GM10266 (cell line): ENCODE measurements around the gene TANGO2.

Experiments used
- DNase-seq: peaks from one replicate; pipeline ENCODE4 v3.0.0; 2012; ENCODE audit errors: extremely low spot score
- CTCF ChIP-seq: IDR thresholded peaks from 2 replicates; pipeline ENCODE4 v1.5.1; 2012; ENCODE audit warnings: mild to moderate bottlenecking, low read depth; ENCODE audit not compliant: control insufficient read depth, insufficient read depth; ENCODE audit errors: missing control alignments

TANGO2 gene

DNA sequence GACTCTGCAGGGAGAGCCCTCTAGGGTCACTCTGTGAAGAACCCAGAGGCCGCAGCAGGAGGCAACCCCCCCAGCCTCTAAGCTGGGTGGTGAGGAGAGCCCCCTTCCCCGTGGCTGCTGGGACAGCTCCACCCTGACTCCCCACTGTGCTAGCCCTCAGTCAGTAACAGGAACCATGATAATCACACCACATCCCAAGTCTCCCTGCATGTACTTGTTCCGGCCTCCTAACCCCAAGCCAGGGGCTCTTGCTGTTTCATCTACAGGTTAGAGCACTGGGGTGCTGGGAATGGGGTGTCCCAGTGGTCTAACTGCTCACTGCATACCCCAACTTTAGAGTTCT lies 31.2 kb upstream of the TANGO2 start:
- DNase-seq: no peak
- no peak for TF ChIP-seq CTCF

GRCh38 chr22:19990188-19990587 lies 30.7 kb upstream of the TANGO2 start:
- no peak for DNase-seq
- TF ChIP-seq CTCF: no peak

DNA sequence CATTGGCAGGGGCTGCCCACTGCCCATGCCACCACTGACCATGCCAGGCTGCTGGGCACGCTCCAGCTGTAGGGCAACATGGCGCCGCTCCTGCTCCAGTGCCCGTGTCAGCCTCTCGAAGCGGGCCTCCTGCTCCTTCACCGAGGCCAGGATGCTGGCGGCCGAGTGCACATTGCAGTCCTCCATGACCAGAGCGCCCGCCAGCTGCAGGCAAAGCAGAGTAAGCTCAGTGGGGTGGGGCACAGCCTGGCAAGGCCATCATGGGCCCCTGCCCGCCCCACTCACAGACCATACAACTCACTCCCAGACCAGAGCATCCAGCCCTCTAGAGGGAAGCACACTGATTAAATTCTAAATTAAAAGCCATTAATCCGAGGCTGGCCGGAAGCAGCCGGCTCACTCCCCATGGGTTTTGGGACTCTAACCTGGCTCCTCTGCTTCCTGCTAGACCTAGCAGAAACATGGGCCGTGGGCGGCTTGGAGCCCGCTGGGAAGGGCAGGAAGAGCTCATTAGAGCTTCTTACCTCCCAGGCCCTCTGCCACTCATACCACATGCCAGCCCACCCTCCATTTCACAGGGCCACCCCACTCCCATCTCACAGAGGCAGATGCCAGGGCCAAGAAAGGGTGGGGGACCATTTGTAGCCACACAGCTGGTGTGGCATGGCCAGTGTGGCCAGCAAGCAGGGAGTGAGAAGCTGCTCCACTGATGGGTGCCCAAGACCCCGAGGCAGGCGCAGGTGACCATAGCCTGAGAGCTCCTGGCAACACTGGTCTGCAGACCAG lies 30.1 kb upstream of the TANGO2 start:
- no peak for DNase-seq
- no peak for TF ChIP-seq CTCF

GRCh38 chr22:19991395-19991644 lies 29.6 kb upstream of the TANGO2 start:
- no peak for DNase-seq
- no peak for TF ChIP-seq CTCF

DNA sequence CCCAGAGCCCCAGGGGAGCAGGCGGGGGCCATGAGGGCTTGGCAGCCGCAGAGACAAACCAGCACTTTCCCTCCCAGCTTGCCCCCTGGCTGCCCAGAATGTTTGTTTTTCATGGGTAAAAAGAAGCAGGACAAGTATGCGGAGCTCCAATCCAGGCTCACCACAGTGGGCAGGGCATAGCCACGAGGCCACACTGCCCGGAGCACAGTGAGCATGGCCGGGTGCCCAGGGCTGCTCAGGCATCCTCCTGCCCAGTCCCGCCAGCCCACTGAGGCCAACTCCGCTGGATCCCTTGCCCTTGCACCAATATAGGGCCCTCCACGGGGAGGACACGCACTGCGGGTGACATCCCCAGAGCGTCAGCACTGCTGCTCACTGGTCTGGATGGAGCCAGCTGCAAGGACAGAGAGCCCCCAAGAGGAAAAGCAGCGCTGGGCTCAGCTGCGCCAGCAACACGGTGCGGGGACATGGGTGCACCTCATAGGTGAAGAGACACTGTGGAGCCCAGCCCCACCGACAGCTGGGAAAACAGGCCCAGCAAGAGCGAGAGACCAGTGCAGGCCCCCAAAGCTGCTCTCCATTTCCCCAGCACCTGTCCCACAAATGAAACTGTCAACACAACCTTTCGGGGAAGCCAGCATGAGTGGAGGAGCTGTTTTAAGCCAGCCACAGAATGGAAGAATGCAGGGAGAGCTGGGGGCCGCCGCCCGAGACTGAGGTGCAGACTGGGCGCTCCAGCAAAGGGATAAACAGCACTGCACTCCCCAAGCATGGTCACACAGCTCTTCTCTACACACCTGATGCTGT lies 29.1 kb upstream of the TANGO2 start:
- TF ChIP-seq CTCF: no peak
- no peak for DNase-seq

GRCh38 chr22:19992481-19992911 lies 28.4 kb upstream of the TANGO2 start:
- no peak for TF ChIP-seq CTCF
- DNase-seq: no peak

DNA sequence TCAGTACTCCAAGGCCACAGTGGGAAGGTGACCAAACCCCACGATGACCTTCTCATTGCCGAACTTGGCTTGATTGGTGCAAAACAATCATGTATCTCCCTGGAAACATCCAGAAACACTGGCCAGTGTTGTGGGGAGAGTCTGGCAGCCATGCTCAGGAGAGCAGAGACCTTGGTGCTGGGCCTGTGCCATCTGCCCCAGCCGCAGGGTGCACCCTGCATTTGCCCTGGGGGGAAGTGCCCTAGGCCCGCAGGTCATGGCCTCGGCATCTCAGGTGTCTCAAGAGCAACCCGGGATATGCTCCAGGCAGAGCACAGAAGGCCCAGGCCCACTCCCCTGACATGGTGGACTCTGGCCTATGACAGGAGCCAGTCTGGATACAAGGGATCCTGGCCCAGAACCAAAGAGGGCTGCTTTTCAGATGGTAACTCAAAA lies 28.0 kb upstream of the TANGO2 start:
- TF ChIP-seq CTCF: no peak
- DNase-seq: no peak
